T-helper 1 cell (primary cell): ENCODE data around the gene IFNG-AS1.

Source experiments
- DNase-seq, 5 donors: peaks; one replicate each; pipeline ENCODE4 v3.0.0-alpha.2; 2012 to 2020

IFNG-AS1 gene

GRCh38 chr12:67994046-67994445 lies 4.8 kb downstream of the IFNG-AS1 start:
- peak in 1 of 5 donors; percentile 17 for DNase-seq

GRCh38 chr12:67996347-67996746 lies 7.1 kb downstream of the IFNG-AS1 start:
- DNase-seq, result no peak

GRCh38 chr12:67998379-67998778 lies 9.1 kb downstream of the IFNG-AS1 start:
- DNase-seq, result no peak

GRCh38 chr12:67999244-67999643 lies 10.0 kb downstream of the IFNG-AS1 start:
- DNase-seq, result no peak

GRCh38 chr12:68001486-68002466 lies 12.5 kb downstream of the IFNG-AS1 start:
- peak in 1 of 5 donors; percentile 32 for DNase-seq

- no peak for DNase-seq
Observed at GRCh38 chr12:68003777-68004176, 14.5 kb downstream of the IFNG-AS1 start.

- no peak for DNase-seq
Observed at GRCh38 chr12:68007033-68007432, 17.8 kb downstream of the IFNG-AS1 start.

- DNase-seq, result no peak
Observed at GRCh38 chr12:68007466-68007865, 18.2 kb downstream of the IFNG-AS1 start.

- DNase-seq, result no peak
Observed at GRCh38 chr12:68011206-68011881, 22.1 kb downstream of the IFNG-AS1 start.

- no peak for DNase-seq
Observed at GRCh38 chr12:68011882-68012207, 22.6 kb downstream of the IFNG-AS1 start.

GRCh38 chr12:68012712-68013111 lies 23.5 kb downstream of the IFNG-AS1 start:
- no peak for DNase-seq

- no peak for DNase-seq
Observed at GRCh38 chr12:68013181-68013580, 23.9 kb downstream of the IFNG-AS1 start.

- no peak for DNase-seq
Observed at GRCh38 chr12:68016136-68016535, 26.9 kb downstream of the IFNG-AS1 start.

GRCh38 chr12:68018315-68018714 lies 29.1 kb downstream of the IFNG-AS1 start:
- no peak for DNase-seq

GRCh38 chr12:68020049-68020448 lies 30.8 kb downstream of the IFNG-AS1 start:
- DNase-seq, result no peak

GRCh38 chr12:68020699-68021098 lies 31.5 kb downstream of the IFNG-AS1 start:
- no peak for DNase-seq

GRCh38 chr12:68028647-68029046 lies 39.4 kb downstream of the IFNG-AS1 start:
- peak in 1 of 5 donors; percentile 37 for DNase-seq

- DNase-seq, result no peak
Observed at GRCh38 chr12:68030248-68030647, 41.0 kb downstream of the IFNG-AS1 start.

- no peak for DNase-seq
Observed at GRCh38 chr12:68031174-68031573, 41.9 kb downstream of the IFNG-AS1 start.

- peak in 1 of 5 donors; percentile 34 for DNase-seq
Observed at GRCh38 chr12:68031881-68032739, 42.9 kb downstream of the IFNG-AS1 start.

GRCh38 chr12:68034567-68034966 lies 45.3 kb downstream of the IFNG-AS1 start:
- no peak for DNase-seq

GRCh38 chr12:68036642-68037041 lies 47.4 kb downstream of the IFNG-AS1 start:
- DNase-seq, result no peak
